SH-SY5Y (cell line): ENCODE data around the gene SLC24A3.

Experiments used
- GATA2 ChIP-seq: IDR thresholded peaks from 2 replicates; pipeline ENCODE4 v1.6.1; 2011; ENCODE audit warnings: mild to moderate bottlenecking, low read depth, low read length
- GATA3 ChIP-seq: IDR thresholded peaks from 2 replicates; pipeline ENCODE4 v1.6.1; 2011; ENCODE audit warnings: low read depth, mild to moderate bottlenecking, low read length, moderate library complexity

DNA sequence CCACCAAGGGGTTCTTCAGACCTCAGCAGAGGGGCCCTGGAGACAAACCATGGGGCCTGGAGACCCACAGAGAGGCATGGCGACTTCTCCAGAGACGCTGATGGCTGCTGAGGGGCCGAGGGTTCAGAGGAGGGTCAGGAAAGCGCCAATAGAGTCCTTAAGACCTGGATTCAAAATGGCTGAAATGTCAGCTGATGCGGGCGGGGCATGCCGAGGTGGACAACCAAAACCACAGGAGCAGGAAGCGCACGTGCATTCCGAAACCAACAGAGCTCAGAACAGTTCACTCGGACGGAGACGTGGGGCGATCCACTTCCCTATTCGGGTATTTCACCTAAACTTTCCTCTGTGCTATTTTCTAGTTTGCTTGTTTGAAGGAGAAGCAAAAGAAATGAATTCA, 445.7 kb downstream of the SLC24A3 start:
- TF ChIP-seq GATA2 (no peak), GATA3 (no peak)
